Activated T-cell treated with anti-CD3 and anti-CD28 coated beads, Interleukin-2, amount 50 U/mL, for 1 hour (primary cell): ENCODE results near the gene SLAMF6.
"Not testable (repeated sequence)": the region's sequence is repeated elsewhere in the genome, so short reads cannot be mapped to it uniquely, and the experiment has no call there.

Experiments
- DNase-seq: peaks from one replicate; pipeline ENCODE4 v3.0.0-alpha.2; 2020

The SLAMF6 gene

DNA sequence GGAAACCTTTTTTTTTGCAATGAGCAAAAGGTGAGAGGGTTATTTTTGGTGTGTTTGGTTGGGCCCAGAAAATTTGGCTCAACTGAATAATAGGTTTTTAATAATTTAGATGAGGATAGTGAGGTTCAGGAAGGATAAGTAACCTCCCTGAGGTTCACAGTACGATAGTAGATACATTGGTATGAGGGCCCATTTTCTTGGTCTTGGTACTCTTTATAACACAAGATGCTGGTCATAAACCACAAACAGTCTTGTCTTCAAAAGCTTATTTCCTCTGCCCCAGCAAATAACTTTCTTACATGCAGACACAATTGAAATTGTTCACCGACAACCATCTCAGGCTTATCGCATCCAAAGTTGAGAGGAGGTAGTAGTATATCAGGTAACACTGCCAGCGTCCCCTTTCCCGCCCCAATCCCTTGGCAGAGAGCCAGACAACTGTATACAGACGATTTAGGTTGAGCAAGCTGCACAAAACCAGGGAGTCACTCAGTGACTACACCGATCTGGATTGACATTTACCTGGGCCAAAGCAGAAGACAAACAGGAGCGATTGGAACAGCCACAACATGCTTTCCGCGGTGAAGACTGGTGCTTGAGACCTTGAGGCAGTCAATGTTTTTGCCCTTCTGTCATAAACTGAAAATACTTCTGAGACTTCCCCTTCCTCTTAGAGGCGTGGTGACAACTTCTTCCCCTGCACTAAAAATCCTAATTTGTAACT, at the start of gene SLAMF6:
SLAMF6 (minus strand) TSS at position 634 of the 724 bp plus-strand sequence; CDS start at position 571, 63 bp downstream.
- DNase-seq = peak; percentile 57

DNA sequence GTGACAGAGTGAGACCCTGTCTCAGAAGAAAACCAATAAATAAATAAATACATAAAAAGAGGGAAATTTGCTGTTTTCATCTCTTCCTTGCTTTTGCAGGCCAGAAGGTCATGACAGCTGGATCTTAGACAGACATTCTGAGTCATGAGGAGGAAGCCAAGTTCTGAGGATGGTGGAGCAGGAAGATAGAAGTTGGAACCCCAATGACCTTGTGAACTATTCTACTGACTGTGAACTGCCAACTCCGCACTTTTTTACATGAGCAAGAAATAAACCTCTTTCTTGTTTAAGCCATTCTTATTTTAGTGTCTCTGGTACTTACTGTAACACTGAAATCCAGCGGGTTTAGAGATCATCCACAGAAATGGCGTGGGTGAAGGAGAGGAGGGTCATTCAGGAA, 47.8 kb upstream of the SLAMF6 start:
- no peak for DNase-seq

- no peak for DNase-seq
Observed at GRCh38 chr1:160569806-160570205, 46.8 kb upstream of the SLAMF6 start.

DNA sequence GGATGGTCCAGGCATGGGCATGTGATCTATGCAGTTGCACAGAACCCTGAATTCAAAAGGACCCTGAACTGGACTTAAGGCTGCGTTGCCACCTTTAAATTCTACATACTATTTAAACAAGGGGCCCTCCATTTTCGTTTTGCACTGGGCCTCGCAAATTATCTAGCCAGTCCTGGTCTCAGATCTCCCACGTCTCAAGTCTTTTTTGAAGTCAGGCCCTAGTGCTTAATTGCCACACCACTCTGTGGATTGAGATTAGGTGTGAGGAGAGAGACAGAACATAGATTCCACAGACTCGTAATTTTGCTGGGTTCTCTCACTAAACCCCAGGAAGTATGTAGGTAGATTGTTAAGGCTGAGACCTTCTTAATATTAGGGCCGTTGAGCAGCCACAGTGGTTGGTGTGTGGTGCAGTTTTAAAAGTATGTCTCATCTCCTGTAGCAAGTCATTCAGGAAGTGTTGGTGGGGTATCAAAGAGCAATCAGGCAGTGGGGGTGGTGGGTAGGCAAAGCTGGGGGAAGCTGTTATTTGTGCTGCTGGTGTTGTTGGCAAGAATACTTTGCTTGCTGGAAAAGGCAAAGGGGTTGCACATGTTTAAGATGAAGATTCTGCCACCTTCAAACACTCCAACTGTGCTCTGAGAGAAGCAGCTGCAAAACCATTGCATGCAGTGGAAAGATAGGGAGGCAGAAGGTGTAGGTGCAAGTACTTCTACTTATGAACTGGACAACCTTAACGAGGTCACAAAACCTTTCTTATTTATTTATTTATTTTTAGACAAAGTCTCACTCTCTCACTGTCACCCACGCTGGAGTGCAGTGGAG, 45.0 kb upstream of the SLAMF6 start:
- DNase-seq = peak; percentile 63

GRCh38 chr1:160567341-160567740, 44.3 kb upstream of the SLAMF6 start:
- no peak for DNase-seq

DNA sequence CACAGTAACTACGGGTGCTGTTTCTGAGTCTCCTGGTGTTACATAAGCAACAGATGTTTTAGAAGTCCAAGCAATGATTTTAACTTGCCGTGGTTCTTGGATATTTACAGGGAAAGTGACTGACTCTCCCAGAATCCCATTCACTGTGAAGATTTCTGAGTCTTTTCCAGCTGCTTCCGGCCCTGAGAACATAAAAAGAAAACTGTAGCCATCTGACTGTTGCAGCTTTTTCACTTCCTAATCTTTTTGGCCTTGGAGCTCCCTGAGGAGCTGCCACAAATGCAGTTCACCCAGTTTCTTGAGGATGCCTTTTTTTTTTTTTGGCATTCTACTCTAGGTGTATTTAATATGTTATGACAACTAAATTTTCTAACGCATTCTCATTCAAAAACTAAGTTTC, 42.5 kb upstream of the SLAMF6 start:
- DNase-seq = no peak

DNA sequence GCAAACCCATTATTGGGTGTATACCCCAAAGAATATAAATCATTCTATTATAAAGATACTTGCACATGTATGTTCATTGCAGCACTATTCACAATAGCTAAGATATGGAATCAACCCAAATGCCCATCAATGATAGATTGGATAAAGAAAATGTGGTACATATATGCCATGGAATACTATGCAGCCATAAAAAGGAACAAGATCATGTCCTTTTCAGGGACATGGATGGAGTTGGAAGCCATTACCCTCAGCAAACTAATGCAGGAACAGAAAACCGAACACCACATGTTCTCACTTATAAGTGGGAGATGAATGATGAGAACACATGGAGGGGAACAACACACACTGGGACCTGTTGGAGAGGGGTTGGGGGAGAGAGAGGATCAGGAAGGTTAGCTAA, 40.2 kb upstream of the SLAMF6 start:
- DNase-seq = not testable (repeated sequence)

DNA sequence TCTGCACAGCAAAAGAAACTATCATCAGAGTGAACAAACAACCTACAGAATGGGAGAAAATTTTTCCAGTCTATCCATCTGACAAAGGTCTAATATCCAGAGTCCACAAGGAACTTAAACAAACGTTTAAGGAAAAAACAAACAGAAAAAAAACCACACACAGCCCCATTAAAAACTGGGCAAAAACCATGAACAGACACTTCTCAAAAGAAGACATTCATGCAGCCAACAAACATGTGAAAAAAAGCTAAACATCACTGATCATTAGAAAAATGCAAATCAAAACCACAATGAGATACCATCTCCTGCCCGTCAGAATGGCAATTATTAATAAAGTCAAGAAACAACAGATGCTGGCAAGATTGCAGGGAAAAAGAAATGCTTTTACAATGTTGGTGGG, 39.7 kb upstream of the SLAMF6 start:
- not testable (repeated sequence) for DNase-seq

DNA sequence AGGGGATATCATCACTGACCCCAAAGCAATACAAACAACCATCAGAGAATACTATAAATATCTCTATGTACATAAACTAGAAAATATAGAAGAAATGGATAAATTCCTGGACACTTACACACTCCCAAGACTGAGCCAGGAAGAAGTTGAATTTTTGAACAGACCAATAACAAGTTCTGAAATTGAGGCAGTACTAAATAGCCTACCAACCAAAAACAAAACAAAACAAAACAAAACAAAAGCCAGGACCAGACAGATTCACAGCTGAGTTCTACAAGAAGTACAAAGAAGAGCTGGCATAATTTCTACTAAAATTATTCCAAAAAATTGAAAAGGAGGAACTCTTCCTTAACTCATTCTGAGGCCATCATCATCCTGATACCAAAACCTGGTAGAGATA, 37.8 kb upstream of the SLAMF6 start:
- no peak for DNase-seq

DNA sequence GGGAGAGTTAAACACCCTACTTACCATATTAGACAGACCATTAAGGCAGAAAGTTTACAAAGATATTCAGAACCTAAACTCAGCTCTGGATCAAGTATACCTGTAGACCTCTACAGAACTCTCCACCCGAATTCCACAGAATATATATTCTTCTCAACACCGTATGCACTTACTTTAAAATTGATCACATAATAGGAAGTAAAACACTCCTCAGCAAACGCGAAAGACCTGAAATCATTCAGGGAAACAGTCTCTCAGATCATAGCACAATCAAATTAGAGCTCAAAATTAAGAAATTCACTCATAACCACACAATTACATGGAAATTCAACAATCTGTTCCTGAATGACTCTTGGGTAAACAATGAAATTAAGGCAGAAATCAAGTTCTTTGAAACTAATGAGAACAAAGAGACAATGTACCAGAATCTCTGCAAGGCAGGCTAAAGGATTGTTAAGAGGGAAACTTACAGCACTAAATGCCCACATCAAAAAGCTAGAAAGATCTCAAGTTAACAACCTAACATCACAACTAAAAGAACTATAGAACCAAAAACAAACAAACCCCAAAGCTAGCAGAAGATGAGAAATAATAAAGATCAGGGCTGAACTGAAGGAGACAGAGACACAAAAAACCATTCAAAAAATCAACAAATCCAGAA, 37.1 kb upstream of the SLAMF6 start:
- no peak for DNase-seq

GRCh38 chr1:160559437-160559836, 36.4 kb upstream of the SLAMF6 start:
- DNase-seq = not testable (repeated sequence)

- no peak for DNase-seq
Observed at GRCh38 chr1:160558660-160559380, 35.8 kb upstream of the SLAMF6 start.

GRCh38 chr1:160553778-160554177, 30.7 kb upstream of the SLAMF6 start:
- DNase-seq = no peak

- DNase-seq = no peak
Observed at GRCh38 chr1:160552425-160552824, 29.4 kb upstream of the SLAMF6 start.

DNA sequence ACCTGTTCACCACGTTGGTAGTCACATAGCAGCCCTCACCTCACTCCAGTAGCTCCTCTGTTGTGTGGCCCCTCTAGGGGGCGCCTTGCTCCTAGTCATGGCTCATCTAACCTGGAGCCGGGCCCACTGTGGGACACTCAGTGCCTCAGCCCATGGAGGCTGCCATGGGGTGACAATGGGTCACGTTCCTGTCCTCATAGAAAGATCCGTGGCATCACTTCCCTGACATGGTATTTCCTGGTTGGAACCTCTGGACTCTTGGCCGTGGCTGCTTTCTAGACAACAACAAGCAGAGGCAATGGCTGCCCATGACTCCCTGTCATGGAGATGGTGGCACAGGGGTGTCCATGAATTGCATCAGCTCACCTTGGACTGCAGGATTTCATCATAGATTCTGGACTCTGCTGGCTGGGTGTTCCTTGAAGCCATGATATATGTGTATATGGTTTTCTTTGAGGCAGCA, 27.5 kb upstream of the SLAMF6 start:
- DNase-seq = peak; percentile 67

- no peak for DNase-seq
Observed at GRCh38 chr1:160549665-160550006, 26.6 kb upstream of the SLAMF6 start.

DNA sequence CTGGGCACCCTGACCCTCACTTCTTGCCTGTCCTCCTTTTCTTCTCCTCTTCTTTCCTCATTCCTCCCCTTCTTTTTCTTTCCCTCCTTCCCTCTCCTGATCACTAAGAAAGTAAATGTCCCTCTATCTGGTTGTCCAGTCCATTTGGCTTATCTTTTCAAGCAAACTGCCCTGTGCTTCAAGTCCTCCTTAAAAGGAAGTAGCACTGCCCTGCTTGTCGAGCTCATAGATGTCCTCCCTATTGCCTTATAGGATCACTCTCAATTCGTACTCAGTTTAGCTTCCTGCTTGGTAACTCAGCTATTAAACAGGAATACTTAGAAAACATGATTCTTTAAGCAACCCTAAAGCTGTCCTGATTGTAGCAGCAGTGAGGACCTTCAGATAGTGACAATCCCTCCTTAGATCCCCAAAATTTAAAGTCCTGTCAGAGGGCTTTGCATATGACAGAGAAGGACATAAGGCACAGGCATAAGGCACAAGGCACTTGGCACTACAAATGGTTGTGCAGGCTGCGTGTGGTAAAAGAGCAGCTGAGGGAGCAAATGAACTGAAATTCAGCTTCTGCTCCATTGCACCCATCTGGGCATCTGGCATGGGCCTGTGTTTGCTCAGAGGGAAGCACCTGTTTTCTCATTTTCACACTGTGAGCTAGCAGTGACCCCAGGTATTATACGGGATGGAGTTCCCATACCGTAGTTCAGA, 26.1 kb upstream of the SLAMF6 start:
- DNase-seq = no peak

DNA sequence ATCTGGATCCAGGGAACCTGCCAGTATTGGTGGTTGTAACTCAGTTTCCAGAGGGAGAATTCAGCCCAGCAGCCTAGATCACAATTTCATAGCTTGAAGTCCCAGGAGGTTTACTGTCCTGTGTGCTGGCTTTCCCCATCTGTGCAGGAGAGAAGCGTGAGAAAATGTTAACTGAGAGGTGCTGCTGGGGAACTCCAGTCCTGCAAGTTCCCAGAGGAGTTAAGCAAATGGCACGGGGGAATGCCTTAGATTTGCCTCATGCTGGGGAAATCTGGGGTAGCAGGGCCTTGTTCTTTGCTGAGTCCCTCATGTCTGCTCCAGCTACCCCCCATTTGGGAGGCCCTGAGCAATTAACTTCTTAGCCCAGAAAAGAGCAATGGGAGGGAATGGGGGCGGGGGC, 25.1 kb upstream of the SLAMF6 start:
- DNase-seq = no peak

DNA sequence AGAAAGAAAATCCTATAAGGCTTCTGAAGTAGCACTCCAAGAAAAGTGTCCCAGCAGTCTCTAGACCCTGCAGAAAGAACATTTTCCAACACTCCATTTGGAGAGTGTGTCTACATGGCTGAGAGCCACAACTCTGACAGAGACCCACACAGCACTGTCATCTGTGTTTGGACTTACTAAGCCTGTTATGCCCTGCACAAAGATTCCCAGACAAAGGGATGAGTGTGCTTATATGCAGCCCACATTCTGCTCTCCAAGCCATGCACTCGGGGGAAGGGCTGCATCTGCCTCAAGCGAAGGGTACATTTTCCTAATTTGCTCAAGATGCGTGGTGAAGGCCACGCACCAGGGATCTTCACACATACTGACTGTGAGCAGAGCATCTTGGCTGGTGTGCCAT, 24.4 kb upstream of the SLAMF6 start:
- no peak for DNase-seq

- DNase-seq = no peak
Observed at GRCh38 chr1:160546942-160547341, 23.9 kb upstream of the SLAMF6 start.

DNA sequence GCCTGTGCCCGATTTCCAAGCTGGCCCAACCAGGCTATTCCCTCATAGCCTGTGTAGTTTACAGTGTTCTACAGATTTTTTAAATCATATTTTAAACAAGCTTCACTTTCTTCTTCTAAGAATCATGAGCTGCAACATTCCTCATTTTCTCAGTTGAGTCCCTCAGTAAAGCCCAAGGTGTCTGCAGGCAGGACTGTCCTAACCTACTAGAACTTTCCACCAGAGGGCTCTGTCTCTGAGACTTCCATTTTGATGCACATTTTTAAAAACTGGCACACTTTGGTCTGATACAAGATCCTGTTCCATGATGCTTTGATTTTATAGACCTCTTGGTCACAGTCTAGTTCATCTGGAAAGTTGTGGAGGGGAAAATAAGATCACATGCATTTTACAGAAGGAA, 21.6 kb upstream of the SLAMF6 start:
- DNase-seq = no peak

DNA sequence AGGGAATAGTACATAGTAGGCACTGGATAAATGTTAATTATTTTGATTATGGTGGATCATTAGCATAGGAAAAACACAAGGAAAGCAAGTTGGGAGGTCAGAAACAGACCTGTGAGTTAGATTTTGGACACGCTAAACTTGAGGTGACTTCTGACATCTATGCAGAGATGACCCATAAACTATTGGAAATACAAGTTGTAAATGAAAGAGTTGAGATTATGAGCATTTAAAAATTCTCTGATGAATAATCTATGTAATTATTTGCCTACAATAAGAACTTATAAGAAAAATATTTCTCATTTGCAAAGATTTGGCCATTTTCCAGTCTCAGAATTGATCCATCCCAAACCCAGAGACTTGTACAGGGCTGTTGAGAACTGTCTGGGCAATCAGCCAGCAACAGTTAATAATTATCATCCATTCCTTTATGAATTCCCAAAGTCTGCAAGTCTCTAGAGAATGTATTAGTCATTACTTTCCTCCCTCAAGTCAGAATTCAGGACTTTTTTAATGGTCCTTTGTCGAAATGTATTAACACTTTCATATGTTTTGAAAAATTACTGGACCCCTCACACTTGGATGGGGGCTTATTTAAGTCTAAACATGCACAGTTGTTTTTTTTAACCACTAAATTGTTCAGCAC, 19.4 kb upstream of the SLAMF6 start:
- DNase-seq = no peak
